HL-60 (cell line): ENCODE measurements around the gene CYP4F3.

ENCODE experiments used
- DNase-seq, 2 experiments: peaks; one replicate each; pipeline ENCODE4 v3.0.0-alpha.2; 2010 to 2020; ENCODE audit warnings: low read depth in 1 of 2, low spot score in 1 of 2
- H3K27ac ChIP-seq: fragments of 250-450 bp; sonication (Bioruptor Pico); replicated peaks from 2 replicates; pipeline ENCODE4 v1.5.1; 2020; ENCODE audit warnings: mild to moderate bottlenecking, moderate library complexity
- H3K27me3 ChIP-seq: fragments of 250-450 bp; sonication (Bioruptor Pico); 2 replicates; pipeline ENCODE4 v1.5.1; 2021; ENCODE audit warnings: mild to moderate bottlenecking, moderate library complexity; ENCODE audit not compliant: insufficient read depth, poor library complexity, severe bottlenecking
- H3K4me3 ChIP-seq: replicated peaks from 2 replicates; pipeline ENCODE4 v1.5.1; 2011; ENCODE audit warnings: mild to moderate bottlenecking, control low read depth, low read length; ENCODE audit not compliant: insufficient read depth
- CTCF ChIP-seq: IDR thresholded peaks from one replicate; pipeline ENCODE4 v1.5.1; 2011; ENCODE audit warnings: low read length, control low read depth, inconsistent platforms; ENCODE audit not compliant: insufficient read depth
- GABPA ChIP-seq: IDR thresholded peaks from 2 replicates; pipeline ENCODE4 v1.6.1; 2012; ENCODE audit warnings: low read depth
- POLR2AphosphoS5 ChIP-seq: IDR thresholded peaks from 2 replicates; pipeline ENCODE4 v1.6.1; 2012; ENCODE audit warnings: low read depth
- REST ChIP-seq: IDR thresholded peaks from 2 replicates; pipeline ENCODE4 v1.6.1; 2012; ENCODE audit warnings: low read depth; ENCODE audit not compliant: insufficient replicate concordance
- SPI1 ChIP-seq: IDR thresholded peaks from 2 replicates; pipeline ENCODE4 v1.6.1; 2012; ENCODE audit warnings: low read depth, mild to moderate bottlenecking, borderline replicate concordance

CYP4F3 gene

GRCh38 chr19:15615526-15615925, 25.2 kb upstream of the CYP4F3 start:
- no peak for TF ChIP-seq POLR2AphosphoS5
- no peak for TF ChIP-seq CTCF
- no peak for TF ChIP-seq GABPA
- TF ChIP-seq SPI1, result no peak
- TF ChIP-seq REST, result no peak
- H3K27me3 ChIP-seq, result no peaks in the 10 kb centered on the region

GRCh38 chr19:15616183-15616582, 24.5 kb upstream of the CYP4F3 start:
- H3K27ac ChIP-seq, result no peak overlapping the region
- no peak overlapping the region for H3K4me3 ChIP-seq

More at GRCh38 chr19:15615526-15615925, 25.2 kb upstream of the CYP4F3 start:
- Histone ChIP-seq H3K4me3 (no peak overlapping the region), H3K27ac (no peak overlapping the region)
- no peak for DNase-seq

More at GRCh38 chr19:15616183-15616582, 24.5 kb upstream of the CYP4F3 start:
- no peak for DNase-seq
- no peaks in the 10 kb centered on the region for H3K27me3 ChIP-seq
- TF ChIP-seq SPI1, result no peak
- no peak for TF ChIP-seq REST
- TF ChIP-seq POLR2AphosphoS5, result no peak
- no peak for TF ChIP-seq CTCF
- TF ChIP-seq GABPA, result no peak
